Endothelial cell of umbilical vein (primary cell): Measurements from ENCODE around the gene C1orf105.

Source experiments
- EZH2 ChIP-seq: IDR thresholded peaks from 2 replicates; pipeline ENCODE4 v1.6.1; 2012; ENCODE audit warnings: borderline replicate concordance, low read depth, mild to moderate bottlenecking, moderate library complexity, low read length, inconsistent platforms; ENCODE audit not compliant: severe bottlenecking
- FOS ChIP-seq: IDR thresholded peaks from 2 replicates; pipeline ENCODE4 v1.6.1; 2011; ENCODE audit warnings: mild to moderate bottlenecking, low read length, moderate library complexity, borderline replicate concordance; ENCODE audit not compliant: insufficient read depth
- MYC ChIP-seq: IDR thresholded peaks from one replicate; pipeline ENCODE4 v1.6.1; 2011; ENCODE audit warnings: mild to moderate bottlenecking, low read depth, low read length
- POLR2A ChIP-seq: IDR thresholded peaks from 2 replicates; pipeline ENCODE4 v1.6.1; 2012; ENCODE audit warnings: low read depth, mild to moderate bottlenecking, control low read depth, low read length
- POLR2AphosphoS5 ChIP-seq: IDR thresholded peaks from 2 replicates; pipeline ENCODE4 v1.6.1; 2012; ENCODE audit warnings: low read depth, mild to moderate bottlenecking, control low read depth, low read length, moderate library complexity; ENCODE audit not compliant: insufficient read depth
- TF ChIP-seq, protein P1 (sequence below), 2 donors: IDR thresholded peaks; 1 replicate in 1 of 2; 2 replicates in 1 of 2; pipeline ENCODE4 v1.5.1; 2011; ENCODE audit warnings: low read length in 2 of 2, mild to moderate bottlenecking in 2 of 2, moderate library complexity in 2 of 2, control low read depth in 1 of 2, inconsistent platforms in 1 of 2, low read depth in 1 of 2; ENCODE audit not compliant: insufficient read depth in 1 of 2; ENCODE audit errors: extremely low read depth in 1 of 2

- TF ChIP-seq POLR2A (no peak), POLR2AphosphoS5 (no peak), MYC (no peak), FOS (no peak), EZH2 (no peak)
- TF ChIP-seq, protein P1, sequence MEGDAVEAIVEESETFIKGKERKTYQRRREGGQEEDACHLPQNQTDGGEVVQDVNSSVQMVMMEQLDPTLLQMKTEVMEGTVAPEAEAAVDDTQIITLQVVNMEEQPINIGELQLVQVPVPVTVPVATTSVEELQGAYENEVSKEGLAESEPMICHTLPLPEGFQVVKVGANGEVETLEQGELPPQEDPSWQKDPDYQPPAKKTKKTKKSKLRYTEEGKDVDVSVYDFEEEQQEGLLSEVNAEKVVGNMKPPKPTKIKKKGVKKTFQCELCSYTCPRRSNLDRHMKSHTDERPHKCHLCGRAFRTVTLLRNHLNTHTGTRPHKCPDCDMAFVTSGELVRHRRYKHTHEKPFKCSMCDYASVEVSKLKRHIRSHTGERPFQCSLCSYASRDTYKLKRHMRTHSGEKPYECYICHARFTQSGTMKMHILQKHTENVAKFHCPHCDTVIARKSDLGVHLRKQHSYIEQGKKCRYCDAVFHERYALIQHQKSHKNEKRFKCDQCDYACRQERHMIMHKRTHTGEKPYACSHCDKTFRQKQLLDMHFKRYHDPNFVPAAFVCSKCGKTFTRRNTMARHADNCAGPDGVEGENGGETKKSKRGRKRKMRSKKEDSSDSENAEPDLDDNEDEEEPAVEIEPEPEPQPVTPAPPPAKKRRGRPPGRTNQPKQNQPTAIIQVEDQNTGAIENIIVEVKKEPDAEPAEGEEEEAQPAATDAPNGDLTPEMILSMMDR (IDR thresholded peaks at IDR 0.05; ENCODE audit: extremely low read depth in 1 of 2, insufficient read depth in 1 of 2, low read depth in 1 of 2, low read length in 2 of 2): no peak
These were observed 17.5 kb upstream of the C1orf105 start for GRCh38 chr1:172402878-172403569.
